GM12878 (cell line): Measurements from ENCODE around the gene MAPT. TPM values are rescaled to one million over a fixed set of nuclear protein-coding genes. Genes with fewer than 3 reads are reported as not detected.

Experiments
- ATAC-seq: fragments of 200-7000 bp; cut with Tn5 transposase; 3 replicates; pipeline ENCODE4 v1.9.1; 2020; ENCODE audit warnings: mild to moderate bottlenecking, moderate library complexity
- BruUV-seq: library from RNA; stranded (reverse); fragments of 400-500 nt; replicated peaks from 2 replicates; lab custom pipeline; 2021; lab: Mats Ljungman, UMichigan
- CTCF ChIA-PET: fragments of 300-600 bp; sonication (Branson Sonifier 250); formaldehyde crosslinking; extraction: SDS; loops from one replicate; lab custom pipeline; 2021; ENCODE audit warnings: inconsistent platforms; lab: Yijun Ruan, JAX
- POLR2A ChIA-PET: fragments of 350-600 bp; formaldehyde crosslinking; extraction: SDS; loops from one replicate; lab custom pipeline; 2021; ENCODE audit warnings: inconsistent platforms; lab: Charles Lee
- RAD21 ChIA-PET: fragments of 300-600 bp; sonication (Branson Sonifier 250); formaldehyde crosslinking; loops from one replicate; lab custom pipeline; 2023; ENCODE audit warnings: antibody characterized with exemption; ENCODE audit not compliant: unreplicated experiment; lab: Charles Lee
- SMC1A ChIA-PET: fragments of 300-600 bp; sonication (Branson Sonifier 250); formaldehyde crosslinking; loops from one replicate; lab custom pipeline; 2023; ENCODE audit not compliant: unreplicated experiment, uncharacterized antibody; lab: Charles Lee
- DNase-seq: peaks from one replicate; pipeline ENCODE4 v3.0.0-alpha.2; 2011; ENCODE audit warnings: low read depth, low spot score
- FAIRE-seq: peaks from 3 replicates; lab custom pipeline; 2011; peaks lifted over from hg19 to GRCh38; lab: Jason Lieb, UNC
- H2AFZ ChIP-seq: 2 replicates; pipeline ENCODE4 v1.6.0; 2011; ENCODE audit warnings: low read depth, low read length, control low read depth; ENCODE audit not compliant: control insufficient read depth
- H3K27ac ChIP-seq: 2 replicates; pipeline ENCODE4 v1.5.1; 2011; ENCODE audit warnings: control low read depth; ENCODE audit not compliant: control insufficient read depth, insufficient read depth
- H3K27me3 ChIP-seq, 2 experiments: replicated peaks in 1 of 2; 2 replicates each; pipeline versions ENCODE4 v1.6.0 to v1.6.1; 2011; ENCODE audit warnings: low read length in 1 of 2; ENCODE audit not compliant: control insufficient read depth in 2 of 2, insufficient read depth in 2 of 2
- H3K36me3 ChIP-seq, 2 experiments: 2 replicates each; pipeline ENCODE4 v1.5.1; 2011; ENCODE audit warnings: low read length in 1 of 2; ENCODE audit not compliant: control insufficient read depth in 2 of 2, insufficient read depth in 2 of 2
- H3K4me1 ChIP-seq: 2 replicates; pipeline ENCODE4 v1.6.1; 2011; ENCODE audit warnings: mild to moderate bottlenecking, low read length, moderate library complexity, mixed read lengths; ENCODE audit not compliant: control insufficient read depth, insufficient read depth
- H3K4me2 ChIP-seq: 2 replicates; pipeline ENCODE4 v1.6.0; 2011; ENCODE audit warnings: control low read depth; ENCODE audit not compliant: control insufficient read depth, insufficient read depth
- H3K4me3 ChIP-seq: fragments of 200-600 bp; sonication (generic); 2 replicates; pipeline ENCODE4 v1.5.1; 2016
- H3K79me2 ChIP-seq: 2 replicates; pipeline ENCODE4 v1.6.0; 2011; ENCODE audit warnings: low read length; ENCODE audit not compliant: control insufficient read depth, insufficient read depth
- H3K9ac ChIP-seq: 2 replicates; pipeline ENCODE4 v1.8.0; 2011; ENCODE audit warnings: low read length, control low read depth, mixed read lengths; ENCODE audit not compliant: control insufficient read depth, insufficient read depth
- H3K9me3 ChIP-seq: replicated peaks from 3 replicates; pipeline ENCODE4 v1.5.1; 2011; ENCODE audit warnings: mild to moderate bottlenecking, low read length; ENCODE audit not compliant: control insufficient read depth, insufficient read depth
- H4K20me1 ChIP-seq: 2 replicates; pipeline ENCODE4 v1.6.0; 2011; ENCODE audit not compliant: control insufficient read depth, insufficient read depth
- ELK1 ChIP-seq: IDR thresholded peaks from 2 replicates; pipeline ENCODE4 v1.6.1; 2012; ENCODE audit warnings: low read depth, low read length, improper control_type of control experiment
- KDM1A ChIP-seq: fragments of 200-600 bp; sonication (generic); IDR thresholded peaks from 2 replicates; pipeline ENCODE4 v1.6.1; 2016; ENCODE audit warnings: borderline replicate concordance
- NR2C1 ChIP-seq: fragments of 450-650 bp; IDR thresholded peaks from 2 replicates; pipeline ENCODE4 v1.6.1; 2017; ENCODE audit warnings: antibody characterized with exemption, mild to moderate bottlenecking, moderate library complexity
- SIN3A ChIP-seq: IDR thresholded peaks from 2 replicates; pipeline ENCODE4 v1.6.1; 2012; ENCODE audit warnings: low read depth, low read length, improper control_type of control experiment
- TCF12 ChIP-seq: IDR thresholded peaks from 2 replicates; pipeline ENCODE4 v1.6.1; 2011; ENCODE audit warnings: low read depth, mild to moderate bottlenecking, low read length
- WGBS: methylation state at CpG from one replicate; pipeline ENCODE4 v1.1.6; 2016; ENCODE audit warnings: low lambda C conversion rate; ENCODE audit not compliant: insufficient replicate concordance, insufficient coverage; ENCODE audit errors: missing lambda C conversion rate; 5-methylcytosine and 5-hydroxymethylcytosine counted together
- in situ Hi-C: fragments of 300-500 bp; cut with MboI; formaldehyde crosslinking; loops from 9 replicates; pipeline ENCODE4 v1.14.3; 2018; ENCODE audit warnings: mixed read lengths
- intact Hi-C: fragments of 100-400 bp; cut with micrococcal nuclease; formaldehyde crosslinking; loops from one replicate; pipeline ENCODE4 v1.14.2; 2022; ENCODE audit not compliant: unreplicated experiment
- polyA plus RNA-seq, 11 experiments: library from polyadenylated mRNA; depleted of rRNA in 4 of 11; unstranded in 6 of 11; stranded (reverse) in 5 of 11; fragments of >200 nt; fragmentation: Nextera tagmentation in 4 of 11; fragmentation: Illumina TruSeq in 1 of 11; extraction: Ambion mirVana in 4 of 11; extraction: Trizol in 1 of 11; gene quantifications; 1 replicate in 1 of 11; 2 replicates in 10 of 11; pipeline versions ENCODE4 v1.2.1 to v1.2.3, GENCODE V29; 2011 to 2016; ENCODE audit warnings: inconsistent platforms in 2 of 11, missing spikeins in 2 of 11, low read depth in 1 of 11
- total RNA-seq, 4 experiments: library from RNA; depleted of rRNA in 3 of 4; stranded (reverse); fragments of >200 nt in 3 of 4; fragmentation: Illumina TruSeq in 1 of 4; extraction: Trizol in 1 of 4; gene quantifications; 2 replicates each; pipeline versions ENCODE4 v1.2.1 to v1.2.3, GENCODE V29; 2013 to 2021
- TF ChIP-seq, protein P1 (sequence below): fragments of 450-650 bp; IDR thresholded peaks from 2 replicates; pipeline ENCODE4 v1.6.1; 2017; ENCODE audit warnings: antibody characterized with exemption, mild to moderate bottlenecking, moderate library complexity

MAPT gene
- total and polyA plus RNA-seq, 10 of the 15 experiments (the other 5 are each of a cell fraction or from before 2014, with no cell fraction given) = under 0.01 to 0.05 (median 0.03) TPM; not detected in 7

DNA sequence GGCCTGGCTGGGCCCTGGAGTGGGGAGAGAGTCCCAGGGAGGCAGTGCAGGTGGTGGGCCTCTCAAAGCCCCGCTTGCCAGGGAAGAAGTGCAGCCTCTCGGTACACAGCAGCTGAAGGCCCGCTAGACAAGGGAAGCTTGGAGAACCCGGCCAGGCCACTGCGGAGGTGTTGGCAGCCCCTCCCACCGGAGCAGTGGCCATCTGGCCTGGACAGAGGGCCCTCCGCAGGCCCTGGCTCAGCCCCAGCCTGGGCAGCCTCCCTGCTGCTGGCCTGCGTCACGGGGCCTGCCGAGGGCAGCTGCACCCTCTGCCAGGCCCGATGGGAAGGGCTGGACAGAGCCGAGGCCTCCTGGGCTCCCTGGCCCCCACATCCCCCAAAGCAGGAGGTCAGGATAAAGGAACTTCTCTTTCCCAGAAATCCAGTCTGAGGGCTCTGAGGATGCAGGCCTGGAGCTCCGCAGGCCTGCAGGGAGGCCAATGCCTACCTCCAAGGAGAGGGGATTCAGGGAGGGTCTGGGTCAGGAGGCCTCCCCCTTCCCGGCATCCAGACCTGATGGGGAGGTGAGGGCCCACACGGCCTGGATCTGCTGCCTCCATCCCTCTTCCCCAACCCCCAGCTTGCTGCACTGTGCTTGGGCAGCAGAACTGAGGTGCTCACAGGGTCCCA, 45.4 kb upstream of the MAPT start:
- Histone ChIP-seq H3K27me3 (no peaks in the 10 kb centered on the region; a peak in 1 of 4 replicates), H3K4me1 (no peaks in the 10 kb centered on the region), H3K4me2 (no peak overlapping the region), H2AFZ (no peak overlapping the region), H3K9ac (no peak overlapping the region), H3K79me2 (no peaks in the 10 kb centered on the region), H3K27ac (no peak overlapping the region), H3K4me3 (no peak overlapping the region)
- ATAC-seq (no peak), FAIRE-seq (no peak)
- SMC1A ChIA-PET = no interaction called here
- CTCF ChIA-PET = interaction anchor here (1.6 kb wide), 1 partner anchor 10 kb away, joined by 3 read pairs; no protein-coding TSS in a partner anchor
- WGBS = 44% methylated on average over 15 of the region's 15 CpGs
- RAD21 ChIA-PET = no interaction called here
- no peak for TF ChIP-seq ELK1
- TF ChIP-seq, protein P1, sequence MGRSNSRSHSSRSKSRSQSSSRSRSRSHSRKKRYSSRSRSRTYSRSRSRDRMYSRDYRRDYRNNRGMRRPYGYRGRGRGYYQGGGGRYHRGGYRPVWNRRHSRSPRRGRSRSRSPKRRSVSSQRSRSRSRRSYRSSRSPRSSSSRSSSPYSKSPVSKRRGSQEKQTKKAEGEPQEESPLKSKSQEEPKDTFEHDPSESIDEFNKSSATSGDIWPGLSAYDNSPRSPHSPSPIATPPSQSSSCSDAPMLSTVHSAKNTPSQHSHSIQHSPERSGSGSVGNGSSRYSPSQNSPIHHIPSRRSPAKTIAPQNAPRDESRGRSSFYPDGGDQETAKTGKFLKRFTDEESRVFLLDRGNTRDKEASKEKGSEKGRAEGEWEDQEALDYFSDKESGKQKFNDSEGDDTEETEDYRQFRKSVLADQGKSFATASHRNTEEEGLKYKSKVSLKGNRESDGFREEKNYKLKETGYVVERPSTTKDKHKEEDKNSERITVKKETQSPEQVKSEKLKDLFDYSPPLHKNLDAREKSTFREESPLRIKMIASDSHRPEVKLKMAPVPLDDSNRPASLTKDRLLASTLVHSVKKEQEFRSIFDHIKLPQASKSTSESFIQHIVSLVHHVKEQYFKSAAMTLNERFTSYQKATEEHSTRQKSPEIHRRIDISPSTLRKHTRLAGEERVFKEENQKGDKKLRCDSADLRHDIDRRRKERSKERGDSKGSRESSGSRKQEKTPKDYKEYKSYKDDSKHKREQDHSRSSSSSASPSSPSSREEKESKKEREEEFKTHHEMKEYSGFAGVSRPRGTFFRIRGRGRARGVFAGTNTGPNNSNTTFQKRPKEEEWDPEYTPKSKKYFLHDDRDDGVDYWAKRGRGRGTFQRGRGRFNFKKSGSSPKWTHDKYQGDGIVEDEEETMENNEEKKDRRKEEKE = no peak
- TF ChIP-seq NR2C1 = no peak
- TF ChIP-seq KDM1A = no peak
- no peak for TF ChIP-seq TCF12
- TF ChIP-seq SIN3A = no peak
- TF ChIP-seq, all 136 proteins: peak for 0
- DNase-seq = no peak
- no TSS peak for BruUV-seq
- H4K20me1 ChIP-seq = no peaks in the 10 kb centered on the region
- H3K36me3 ChIP-seq = no peaks in the 10 kb centered on the region
- in situ Hi-C loops (loop anchor here (25.0 kb wide), 1 partner anchor 437 kb away; no protein-coding TSS in a partner anchor), intact Hi-C loops (no loop called here)
- no peaks in the 10 kb centered on the region for H3K9me3 ChIP-seq
- POLR2A ChIA-PET = no interaction called here
